Activated naive CD4-positive, alpha-beta T cell treated with anti-CD3 and anti-CD28 coated beads, Interleukin-2, amount 10 ng/mL, durations not matched to agents 7 days and 5 days (primary cell): ENCODE data around the gene NR2F6.
"Not testable (repeated sequence)": the region's sequence is repeated elsewhere in the genome, so short reads cannot be mapped to it uniquely, and the experiment has no call there.

Source experiments
- CTCF ChIA-PET: fragments of 350-600 bp; sonication (Branson Sonifier 250); formaldehyde crosslinking; loops from one replicate; lab custom pipeline; 2021; ENCODE audit warnings: antibody characterized with exemption; lab: Charles Lee
- DNase-seq: peaks from one replicate; pipeline ENCODE4 v3.0.0-alpha.2; 2020
- H3K27ac Mint-ChIP-seq: one replicate; pipeline ENCODE4 v1.8.0; 2021; ENCODE audit warnings: mild to moderate bottlenecking, moderate library complexity, mixed read lengths
- H3K27me3 Mint-ChIP-seq: one replicate; pipeline ENCODE4 v1.8.0; 2021; ENCODE audit warnings: mild to moderate bottlenecking, mixed read lengths
- H3K36me3 Mint-ChIP-seq: one replicate; pipeline ENCODE4 v1.8.0; 2021; ENCODE audit warnings: mixed read lengths
- H3K4me1 Mint-ChIP-seq: one replicate; pipeline ENCODE4 v1.8.0; 2021; ENCODE audit warnings: mixed read lengths
- H3K4me3 Mint-ChIP-seq: one replicate; pipeline ENCODE4 v1.8.0; 2021; ENCODE audit warnings: mild to moderate bottlenecking, moderate library complexity, mixed read lengths
- H3K9me3 Mint-ChIP-seq: one replicate; pipeline ENCODE4 v1.8.0; 2021; ENCODE audit warnings: mixed read lengths

NR2F6 gene

GRCh38 chr19:17275441-17276175, 29.9 kb upstream of the NR2F6 start:
- peaks cover 30% of the 10 kb centered on the region for H3K36me3 Mint-ChIP-seq
- no peak overlapping the region for H3K4me3 Mint-ChIP-seq
- no peaks in the 10 kb centered on the region for H3K9me3 Mint-ChIP-seq
- CTCF ChIA-PET, result interaction anchor here (0.6 kb wide), 1 partner anchor 14 kb away, joined by 4 read pairs; no protein-coding TSS in a partner anchor
- no peak for DNase-seq
- no peaks in the 10 kb centered on the region for H3K27me3 Mint-ChIP-seq
- no peaks in the 10 kb centered on the region for H3K4me1 Mint-ChIP-seq
- H3K27ac Mint-ChIP-seq, result no peak overlapping the region

- DNase-seq, CTCF ChIA-PET, H3K4me3 Mint-ChIP-seq, H3K4me1 Mint-ChIP-seq, H3K27ac Mint-ChIP-seq, H3K9me3 Mint-ChIP-seq, H3K27me3 Mint-ChIP-seq: not testable (repeated sequence)
- H3K36me3 Mint-ChIP-seq, result peaks cover 33% of the 10 kb centered on the region
Observed at GRCh38 chr19:17274892-17275291, 29.2 kb upstream of the NR2F6 start.

DNA sequence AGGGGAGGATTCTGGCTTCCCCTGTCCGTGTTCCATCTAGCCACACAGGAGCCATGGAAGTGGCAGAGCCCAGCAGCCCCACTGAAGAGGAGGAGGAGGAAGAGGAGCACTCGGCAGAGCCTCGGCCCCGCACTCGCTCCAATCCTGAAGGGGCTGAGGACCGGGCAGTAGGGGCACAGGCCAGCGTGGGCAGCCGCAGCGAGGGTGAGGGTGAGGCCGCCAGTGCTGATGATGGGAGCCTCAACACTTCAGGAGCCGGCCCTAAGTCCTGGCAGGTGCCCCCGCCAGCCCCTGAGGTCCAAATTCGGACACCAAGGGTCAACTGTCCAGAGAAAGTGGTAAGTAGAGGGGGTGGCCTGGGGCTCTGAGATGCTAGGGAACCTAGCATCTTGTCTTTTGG, 23.0 kb upstream of the NR2F6 start:
- Mint-ChIP-seq H3K9me3 (no peaks in the 10 kb centered on the region), H3K4me3 (peak overlapping the region; percentile 80), H3K4me1 (peaks cover 36% of the 10 kb centered on the region), H3K36me3 (peaks cover 12% of the 10 kb centered on the region), H3K27ac (no peak overlapping the region), H3K27me3 (no peaks in the 10 kb centered on the region)
- DNase-seq, result no peak
- CTCF ChIA-PET, result interaction anchor here (2.2 kb wide), 1 partner anchor 13 kb away, joined by 8 read pairs; the partner anchor contains the start of gene ANKLE1

- no peaks in the 10 kb centered on the region for H3K9me3 Mint-ChIP-seq
- CTCF ChIA-PET, result interaction anchor here (0.8 to 2.2 kb wide), 4 partner anchors 9 to 30 kb away, joined by 3 to 8 read pairs (median 5); partner anchors contain the start of gene ANKLE1
- peak within 1 kb of the TSS; percentile 80 for H3K4me3 Mint-ChIP-seq
- H3K36me3 Mint-ChIP-seq, result peaks cover 11% of the 10 kb centered on the region
- H3K4me1 Mint-ChIP-seq, result peaks cover 40% of the 10 kb centered on the region
- peak; percentile 98 for DNase-seq
- no peaks in the 10 kb centered on the region for H3K27me3 Mint-ChIP-seq
- H3K27ac Mint-ChIP-seq, result peak within 1 kb of the TSS; percentile 85
Observed at GRCh38 chr19:17266975-17267788, 21.5 kb upstream of the NR2F6 start, which contains the start of gene BABAM1. Gene BABAM1, plus strand, starts transcription at chr19:17267443. Its CDS starts 1,364 bp downstream, at chr19:17268807.

GRCh38 chr19:17266589-17266974, 20.9 kb upstream of the NR2F6 start:
- no peaks in the 10 kb centered on the region for H3K9me3 Mint-ChIP-seq
- no peaks in the 10 kb centered on the region for H3K27me3 Mint-ChIP-seq
- no peak for DNase-seq
- H3K4me3 Mint-ChIP-seq, result peak overlapping the region; percentile 80
- H3K36me3 Mint-ChIP-seq, result peaks cover 11% of the 10 kb centered on the region
- H3K27ac Mint-ChIP-seq, result peak overlapping the region; percentile 85
- H3K4me1 Mint-ChIP-seq, result peaks cover 40% of the 10 kb centered on the region
- CTCF ChIA-PET, result interaction anchor here (0.8 to 2.2 kb wide), 5 partner anchors 9 to 120 kb away, joined by 3 to 8 read pairs (median 4); partner anchors contain the start of gene ANKLE1

GRCh38 chr19:17266026-17266425, 20.3 kb upstream of the NR2F6 start:
- H3K36me3 Mint-ChIP-seq, result peaks cover 6% of the 10 kb centered on the region
- H3K9me3 Mint-ChIP-seq, result no peaks in the 10 kb centered on the region
- no peaks in the 10 kb centered on the region for H3K27me3 Mint-ChIP-seq
- peaks cover 41% of the 10 kb centered on the region for H3K4me1 Mint-ChIP-seq
- DNase-seq, result no peak
- no peak overlapping the region for H3K27ac Mint-ChIP-seq
- H3K4me3 Mint-ChIP-seq, result no peak overlapping the region
- CTCF ChIA-PET, result interaction anchor here (0.7 to 1.2 kb wide), 2 partner anchors 11 to 120 kb away, joined by 3 to 5 read pairs; no protein-coding TSS in a partner anchor

GRCh38 chr19:17264641-17264979, 18.9 kb upstream of the NR2F6 start, which contains the start of gene USHBP1:
Gene USHBP1, minus strand, starts transcription at chr19:17264745. Its CDS starts 446 bp downstream, at chr19:17264299.
- H3K4me3 Mint-ChIP-seq, result no peak within 1 kb of the TSS
- peak within 1 kb of the TSS; percentile 84 for H3K27ac Mint-ChIP-seq
- peaks cover 9% of the 10 kb centered on the region for H3K27me3 Mint-ChIP-seq
- CTCF ChIA-PET, result interaction anchor here (1.2 to 2.4 kb wide), 3 partner anchors 17 to 274 kb away, joined by 3 to 15 read pairs (median 4); partner anchors contain the start of gene ANKLE1
- peaks cover 3% of the 10 kb centered on the region for H3K36me3 Mint-ChIP-seq
- peaks cover 42% of the 10 kb centered on the region for H3K4me1 Mint-ChIP-seq
- no peaks in the 10 kb centered on the region for H3K9me3 Mint-ChIP-seq
- peak; percentile 39 for DNase-seq

GRCh38 chr19:17263712-17264640, 18.3 kb upstream of the NR2F6 start:
- no peak for DNase-seq
- Mint-ChIP-seq H3K4me3 (no peak overlapping the region), H3K9me3 (no peaks in the 10 kb centered on the region), H3K27me3 (peaks cover 14% of the 10 kb centered on the region), H3K27ac (peak overlapping the region; percentile 84), H3K36me3 (peaks cover 1% of the 10 kb centered on the region), H3K4me1 (peaks cover 40% of the 10 kb centered on the region)
- CTCF ChIA-PET, result interaction anchor here (1.2 to 2.4 kb wide), 3 partner anchors 18 to 274 kb away, joined by 3 to 15 read pairs (median 4); partner anchors contain the start of gene ANKLE1

DNA sequence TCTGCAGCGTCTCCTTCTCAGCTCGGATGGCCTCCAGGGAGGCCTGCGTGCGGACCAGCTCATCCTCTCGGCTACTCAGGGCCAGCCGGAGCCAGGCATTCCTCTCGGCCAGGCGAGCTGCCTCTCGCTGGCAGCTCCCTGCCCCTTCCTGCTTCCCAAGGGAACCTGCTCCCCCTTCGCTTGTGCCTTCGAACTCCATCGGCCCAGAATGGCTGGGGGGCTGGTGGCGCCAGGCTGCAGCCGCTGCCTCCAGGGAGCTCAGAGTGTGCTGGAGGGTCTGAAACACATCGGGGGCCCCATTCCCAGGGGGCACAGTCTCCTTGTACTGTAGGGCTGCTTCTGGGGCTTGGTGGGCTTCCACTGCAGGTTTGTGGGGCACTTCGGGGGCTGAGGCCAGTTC, 16.8 kb upstream of the NR2F6 start:
- H3K36me3 Mint-ChIP-seq, result no peaks in the 10 kb centered on the region
- CTCF ChIA-PET, result interaction anchor here (1.2 to 1.8 kb wide), 2 partner anchors 20 to 195 kb away, joined by 3 to 4 read pairs; no protein-coding TSS in a partner anchor
- H3K27me3 Mint-ChIP-seq, result peaks cover 14% of the 10 kb centered on the region
- H3K27ac Mint-ChIP-seq, result no peak overlapping the region
- no peaks in the 10 kb centered on the region for H3K9me3 Mint-ChIP-seq
- no peak for DNase-seq
- no peak overlapping the region for H3K4me3 Mint-ChIP-seq
- peaks cover 28% of the 10 kb centered on the region for H3K4me1 Mint-ChIP-seq

DNA sequence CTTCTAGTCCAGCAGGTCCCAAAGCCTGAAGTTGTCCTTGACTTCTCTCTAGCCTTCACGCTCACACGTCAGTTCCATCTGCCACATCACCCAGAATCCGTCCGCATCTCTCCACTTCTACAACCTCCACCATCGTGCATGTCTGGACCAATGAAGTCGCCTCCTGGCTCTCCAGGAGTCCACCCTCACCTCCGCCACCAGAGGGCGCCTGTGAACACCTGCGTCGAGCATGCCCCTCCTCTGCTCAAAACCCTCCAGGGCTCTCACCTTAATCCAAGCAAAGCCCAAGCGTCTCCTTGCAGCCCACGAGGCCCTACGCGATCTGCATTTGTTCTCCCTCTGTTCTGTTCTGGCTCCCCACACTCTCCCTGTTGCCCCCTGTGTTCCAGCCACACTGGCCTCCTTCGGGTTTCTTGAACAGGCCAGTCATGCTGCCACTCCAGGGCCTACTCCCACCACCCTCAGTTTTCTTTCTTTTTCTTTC, 15.2 kb upstream of the NR2F6 start:
- H3K27me3 Mint-ChIP-seq, result peaks cover 14% of the 10 kb centered on the region
- no peaks in the 10 kb centered on the region for H3K36me3 Mint-ChIP-seq
- H3K9me3 Mint-ChIP-seq, result no peaks in the 10 kb centered on the region
- H3K4me1 Mint-ChIP-seq, result peaks cover 21% of the 10 kb centered on the region
- DNase-seq, result peak; percentile 93
- peak overlapping the region; percentile 5 for H3K27ac Mint-ChIP-seq
- CTCF ChIA-PET, result interaction anchor here (0.6 to 1.8 kb wide), 13 partner anchors 12 to 205 kb away, joined by 3 to 12 read pairs (median 4); partner anchors contain the start of gene ANKLE1
- H3K4me3 Mint-ChIP-seq, result no peak overlapping the region

DNA sequence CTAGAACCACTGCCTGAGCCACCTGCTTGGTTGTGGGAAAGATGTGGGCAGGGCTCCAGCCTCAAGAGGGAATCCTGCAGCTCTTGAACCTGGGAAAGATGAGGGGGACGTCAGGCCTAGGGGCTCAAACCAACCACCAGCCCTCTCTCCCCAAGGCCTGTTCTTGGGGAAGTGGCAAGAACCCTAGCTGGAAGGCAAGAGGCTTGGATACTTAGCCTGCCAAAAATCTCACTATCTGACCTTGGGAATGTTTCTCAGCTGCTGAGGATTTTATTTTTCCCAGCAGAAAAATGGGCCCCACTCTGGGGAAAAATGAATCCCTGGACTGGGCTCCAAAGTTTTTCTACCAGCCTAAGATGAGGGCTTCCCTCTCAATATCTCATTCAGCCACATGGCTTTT, 14.2 kb upstream of the NR2F6 start:
- Mint-ChIP-seq H3K9me3 (no peaks in the 10 kb centered on the region), H3K27me3 (peaks cover 21% of the 10 kb centered on the region), H3K27ac (no peak overlapping the region), H3K36me3 (no peaks in the 10 kb centered on the region), H3K4me1 (peaks cover 17% of the 10 kb centered on the region), H3K4me3 (no peak overlapping the region)
- DNase-seq, result no peak
- CTCF ChIA-PET, result interaction anchor here (0.7 to 1.8 kb wide), 11 partner anchors 11 to 206 kb away, joined by 3 to 12 read pairs (median 4); partner anchors contain the start of gene ANKLE1

- peaks cover 21% of the 10 kb centered on the region for H3K27me3 Mint-ChIP-seq
- peaks cover 10% of the 10 kb centered on the region for H3K4me1 Mint-ChIP-seq
- CTCF ChIA-PET, result interaction anchor here (1.1 to 1.6 kb wide), 3 partner anchors 16 to 191 kb away, joined by 3 to 10 read pairs (median 4); partner anchors contain the start of gene ANKLE1
- no peak overlapping the region for H3K4me3 Mint-ChIP-seq
- no peak for DNase-seq
- no peaks in the 10 kb centered on the region for H3K9me3 Mint-ChIP-seq
- H3K36me3 Mint-ChIP-seq, result no peaks in the 10 kb centered on the region
- H3K27ac Mint-ChIP-seq, result no peak overlapping the region
Observed at GRCh38 chr19:17259118-17259780, 13.5 kb upstream of the NR2F6 start.
